GM12891 (cell line): Measurements from ENCODE around the gene MAD2L1BP. TPM values are rescaled to one million over a fixed set of nuclear protein-coding genes. Genes with fewer than 3 reads are reported as not detected.
A peak's percentile ranks its signal among the peaks of the same experiment; 100 is the strongest.
"Not testable (repeated sequence)": the region's sequence is repeated elsewhere in the genome, so short reads cannot be mapped to it uniquely, and the experiment has no call there.

Experiments used
- DNase-seq: peaks from one replicate; pipeline ENCODE4 v3.0.0; 2011; ENCODE audit warnings: low spot score; ENCODE audit not compliant: insufficient read length
- FAIRE-seq: peaks from 2 replicates; lab custom pipeline; 2011; peaks lifted over from hg19 to GRCh38; lab: Jason Lieb, UNC
- PAX5 ChIP-seq: IDR thresholded peaks from 2 replicates; pipeline ENCODE4 v1.6.1; 2011; ENCODE audit warnings: low read length, moderate library complexity, mild to moderate bottlenecking; ENCODE audit not compliant: insufficient read depth, severe bottlenecking
- POLR2A ChIP-seq: IDR thresholded peaks from 2 replicates; pipeline ENCODE4 v1.6.1; 2011; ENCODE audit warnings: low read depth, low read length, control low read depth
- POLR2AphosphoS5 ChIP-seq: IDR thresholded peaks from 2 replicates; pipeline ENCODE4 v1.6.1; 2011; ENCODE audit warnings: low read depth, low read length, control low read depth
- POU2F2 ChIP-seq: IDR thresholded peaks from 2 replicates; pipeline ENCODE4 v1.6.1; 2011; ENCODE audit warnings: low read depth, mild to moderate bottlenecking, control low read depth, low read length, moderate library complexity
- SPI1 ChIP-seq: IDR thresholded peaks from 2 replicates; pipeline ENCODE4 v1.6.1; 2011; ENCODE audit warnings: low read depth, low read length, control low read depth
- TAF1 ChIP-seq: IDR thresholded peaks from 2 replicates; pipeline ENCODE4 v1.6.1; 2011; ENCODE audit warnings: low read depth, low read length, control low read depth
- polyA plus RNA-seq: library from polyadenylated mRNA; unstranded; fragments of >200 nt; gene quantifications from one replicate; pipeline ENCODE4 v1.2.1, GENCODE V29; 2012; ENCODE audit warnings: low read depth, missing spikeins, inconsistent platforms; ENCODE audit not compliant: missing spikeins

The MAD2L1BP gene, protein sequence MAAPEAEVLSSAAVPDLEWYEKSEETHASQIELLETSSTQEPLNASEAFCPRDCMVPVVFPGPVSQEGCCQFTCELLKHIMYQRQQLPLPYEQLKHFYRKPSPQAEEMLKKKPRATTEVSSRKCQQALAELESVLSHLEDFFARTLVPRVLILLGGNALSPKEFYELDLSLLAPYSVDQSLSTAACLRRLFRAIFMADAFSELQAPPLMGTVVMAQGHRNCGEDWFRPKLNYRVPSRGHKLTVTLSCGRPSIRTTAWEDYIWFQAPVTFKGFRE
- polyA plus RNA-seq: 26.0 TPM

DNA sequence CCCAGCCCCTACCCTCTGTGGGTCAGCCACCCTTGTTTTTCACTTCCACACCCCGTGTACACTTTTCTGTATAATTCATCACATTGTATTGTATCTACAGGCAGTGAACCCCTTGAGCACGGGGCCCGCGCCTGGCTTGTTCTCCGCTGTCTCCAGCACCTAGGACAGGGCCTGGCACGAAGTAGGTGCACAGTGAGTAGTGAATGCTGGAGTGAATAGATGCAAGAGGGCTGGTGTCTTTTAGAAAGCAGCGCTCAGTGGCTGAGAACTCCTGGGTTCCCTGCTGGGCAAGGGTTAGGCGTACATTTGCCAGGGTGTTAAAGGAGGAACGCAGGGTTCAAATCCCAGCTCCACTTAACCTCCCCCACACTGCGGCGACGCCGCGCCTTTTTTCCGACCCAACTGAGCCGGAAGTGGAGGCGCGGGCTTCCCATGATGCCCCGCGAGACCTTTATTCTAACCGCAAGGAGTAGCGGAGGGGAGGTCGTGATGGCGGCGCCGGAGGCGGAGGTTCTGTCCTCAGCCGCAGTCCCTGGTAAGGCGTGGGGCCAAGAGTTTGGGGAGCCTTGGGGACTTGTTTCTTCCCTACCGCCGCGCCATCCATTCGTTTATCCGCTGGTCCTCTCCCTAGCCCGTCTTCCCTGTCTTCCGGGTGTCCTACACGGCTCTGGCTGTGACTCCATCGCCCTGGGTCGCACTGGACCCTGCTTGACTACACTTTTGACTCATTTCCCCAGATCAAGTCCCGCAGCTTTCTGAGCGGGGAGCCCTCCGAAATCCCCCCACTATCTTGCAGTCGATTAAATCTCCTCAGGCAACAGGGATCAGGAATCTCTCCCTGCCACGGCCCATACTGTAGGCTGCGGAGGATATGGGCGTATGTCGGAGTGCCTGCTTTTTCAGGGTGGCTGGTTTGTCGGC, at the start of gene MAD2L1BP:
Gene MAD2L1BP (plus strand): TSS at position 454 of the 921 bp plus-strand sequence. CDS start 36 bp downstream, at position 490.
- TF ChIP-seq POLR2A: peak; percentile 93
- TF ChIP-seq POU2F2: 0 out of 2 replicates have a peak, but pooled peaks have one; percentile 39
- TF ChIP-seq PAX5: no peak
- peak; percentile 74 for TF ChIP-seq TAF1
- 0 out of 2 replicates have a peak, but pooled peaks have one; percentile 13 for TF ChIP-seq SPI1
- peak; percentile 89 for TF ChIP-seq POLR2AphosphoS5
- peak; percentile 70 for DNase-seq
- FAIRE-seq: peak; percentile 92

DNA sequence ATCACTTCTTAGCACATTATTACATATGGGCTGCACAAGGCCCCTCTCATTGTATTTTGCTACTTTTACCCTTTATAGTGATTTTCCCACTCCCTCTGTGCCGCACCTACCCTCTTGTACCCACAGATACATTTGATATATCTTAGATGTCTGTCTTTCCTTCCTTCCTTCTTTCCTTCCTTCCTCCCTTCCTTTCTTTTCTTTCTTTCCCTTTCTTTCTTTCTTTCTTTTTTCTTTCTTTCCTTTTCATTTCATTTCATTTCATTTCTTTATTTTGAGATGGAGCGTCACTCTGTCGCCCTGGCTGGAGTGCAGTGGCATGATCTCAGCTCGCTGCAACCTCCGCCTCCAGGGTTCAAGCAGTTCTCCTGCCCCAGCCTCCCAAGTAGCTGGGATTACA, 47.4 kb upstream of the MAD2L1BP start:
- DNase-seq (no peak), FAIRE-seq (no peak)
- TF ChIP-seq TAF1: no peak

GRCh38 chr6:43589564-43589963, 46.1 kb upstream of the MAD2L1BP start:
- FAIRE-seq, DNase-seq: not testable (repeated sequence)

- DNase-seq: no peak
- no peak for FAIRE-seq
- TF ChIP-seq SPI1 (no peak), TAF1 (no peak), POLR2AphosphoS5 (no peak), POU2F2 (no peak), POLR2A (no peak), PAX5 (no peak)
These were observed 41.7 kb upstream of the MAD2L1BP start for GRCh38 chr6:43593938-43594337.

DNA sequence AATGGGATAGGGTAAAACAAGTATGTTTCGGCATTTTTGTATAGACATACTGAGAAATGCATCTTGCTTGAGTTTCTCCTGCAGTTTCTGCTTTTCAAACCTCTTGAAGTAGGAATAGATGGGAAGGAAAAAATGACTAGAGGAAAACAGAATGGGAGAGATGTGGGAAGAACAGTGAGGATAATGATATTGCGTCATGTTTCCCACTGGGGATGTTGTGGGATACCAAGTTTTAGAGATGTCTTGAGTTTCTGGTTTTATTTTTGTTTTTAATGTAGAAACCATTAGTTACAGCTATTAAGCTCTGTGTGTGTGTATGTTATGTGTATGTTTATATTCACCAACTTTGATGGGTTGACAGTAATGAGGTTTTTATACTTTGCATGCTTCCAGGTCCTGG, 35.0 kb upstream of the MAD2L1BP start:
- TF ChIP-seq POLR2AphosphoS5 (no peak), PAX5 (no peak), POLR2A (no peak), SPI1 (no peak), POU2F2 (no peak), TAF1 (no peak)
- DNase-seq: no peak
- FAIRE-seq: no peak

DNA sequence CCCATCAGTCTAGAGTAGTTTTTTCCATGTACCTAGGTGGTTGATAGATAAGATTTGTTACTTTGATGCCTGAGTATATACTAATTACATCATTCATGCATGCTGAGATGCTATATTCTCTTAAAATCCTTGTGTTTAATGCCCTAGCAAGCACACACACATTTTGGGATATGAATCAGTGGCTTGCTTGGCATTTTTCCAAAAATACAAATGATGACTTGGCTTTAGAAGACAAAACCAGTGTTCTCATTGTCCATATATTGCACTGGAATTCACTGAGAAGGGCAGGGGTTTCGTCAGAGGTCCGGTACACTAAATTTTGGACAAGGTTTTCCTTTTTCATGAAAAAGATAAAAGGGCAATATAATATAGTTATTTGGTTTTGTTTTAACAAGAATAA, 31.5 kb upstream of the MAD2L1BP start:
- TF ChIP-seq SPI1 (no peak), POLR2AphosphoS5 (no peak), TAF1 (no peak), POU2F2 (no peak), POLR2A (no peak), PAX5 (no peak)
- no peak for DNase-seq
- no peak for FAIRE-seq

- TF ChIP-seq SPI1 (no peak), POLR2A (no peak), TAF1 (no peak), POLR2AphosphoS5 (no peak), POU2F2 (no peak), PAX5 (no peak)
- no peak for FAIRE-seq
These were observed 29.6 kb upstream of the MAD2L1BP start for GRCh38 chr6:43606019-43606418.

DNA sequence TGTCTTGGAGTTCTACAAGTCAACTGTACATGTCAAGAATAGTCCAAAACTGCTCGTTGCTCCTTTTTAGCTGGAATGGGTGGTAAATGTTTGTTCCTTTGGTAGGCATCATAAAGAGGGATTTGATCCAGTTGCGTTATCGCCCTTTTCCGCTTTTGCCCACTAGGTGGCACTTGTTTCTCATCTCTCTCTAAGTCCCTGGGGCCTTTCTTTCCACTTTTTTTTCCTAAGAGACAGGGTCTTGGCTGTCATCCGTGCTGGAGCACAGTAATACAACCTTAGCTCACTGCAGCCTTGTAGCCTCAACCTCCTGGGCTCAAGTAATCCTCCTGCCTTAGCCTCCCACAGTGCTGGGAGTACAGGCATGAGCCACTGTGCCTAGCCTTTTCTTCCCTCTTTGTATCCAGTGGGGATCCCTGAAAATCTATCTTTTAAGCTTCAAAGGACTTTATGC, 27.3 kb upstream of the MAD2L1BP start:
- FAIRE-seq: peak; percentile 58
- peak; percentile 39 for DNase-seq
- TF ChIP-seq POU2F2: no peak
- TF ChIP-seq TAF1: no peak
- TF ChIP-seq PAX5: no peak

More at GRCh38 chr6:43606019-43606418, 29.6 kb upstream of the MAD2L1BP start:
- no peak for DNase-seq

DNA sequence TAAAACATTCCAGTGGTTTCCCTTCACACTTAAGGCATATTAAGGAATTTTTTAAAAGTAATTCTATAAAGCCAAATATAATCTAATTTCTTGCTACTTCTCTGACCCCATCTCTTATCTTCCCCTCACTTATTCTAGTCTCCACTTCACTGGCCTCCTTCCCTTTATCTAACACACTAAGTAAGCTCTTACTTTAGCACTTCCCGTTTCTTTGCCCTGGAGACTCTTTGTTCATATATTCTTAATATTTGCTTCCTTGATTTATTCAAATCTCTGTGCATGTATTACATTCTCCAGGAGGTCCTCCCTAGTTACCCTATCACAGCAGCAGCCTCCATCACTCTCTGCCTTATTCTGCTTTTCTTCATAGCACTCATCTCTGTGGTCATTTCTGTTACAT, 26.8 kb upstream of the MAD2L1BP start:
- TF ChIP-seq PAX5 (no peak), TAF1 (no peak), POLR2AphosphoS5 (no peak), POLR2A (no peak), POU2F2 (no peak), SPI1 (no peak)
- DNase-seq: no peak
- FAIRE-seq: no peak
